Smooth muscle cell of the brain vasculature (primary cell): Measurements from ENCODE around the gene TEKT5.

ENCODE experiments used
- DNase-seq: peaks from one replicate; pipeline ENCODE4 v3.0.0-alpha.2; 2012; ENCODE audit warnings: low read depth, low spot score

Gene TEKT5

DNA sequence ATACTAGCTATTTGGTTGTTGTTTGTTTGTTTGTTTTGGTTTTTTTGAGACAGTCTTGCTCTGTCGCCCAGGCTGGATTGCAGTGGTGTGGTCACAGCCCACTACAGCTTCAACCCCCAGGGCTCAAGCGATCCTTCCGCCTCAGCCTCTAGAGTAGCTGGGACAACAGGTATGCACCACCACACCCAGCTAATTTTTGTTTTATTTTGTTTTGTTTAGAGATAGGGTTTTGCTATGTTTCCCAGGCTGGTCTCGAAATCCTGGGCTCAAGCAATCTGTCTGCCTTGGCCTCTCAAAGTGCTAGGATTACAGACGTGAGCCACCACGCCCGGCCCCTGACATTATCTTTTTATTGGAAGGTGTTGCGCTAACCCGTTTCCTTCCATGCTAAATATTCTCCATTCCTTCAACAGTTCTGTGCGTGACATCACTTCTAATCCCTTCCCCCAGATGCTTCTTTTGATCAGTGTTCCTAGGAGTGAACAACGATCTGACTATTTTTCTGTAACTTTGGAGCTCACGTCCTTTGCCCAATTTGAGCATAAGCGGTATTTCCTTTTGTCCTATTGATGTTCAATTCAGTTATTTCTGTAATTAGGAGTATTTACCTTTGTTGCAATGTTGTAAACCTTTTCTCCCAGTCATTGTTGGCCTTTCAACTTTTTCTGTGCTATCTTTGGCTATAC, 84.1 kb downstream of the TEKT5 start:
- no peak for DNase-seq

DNA sequence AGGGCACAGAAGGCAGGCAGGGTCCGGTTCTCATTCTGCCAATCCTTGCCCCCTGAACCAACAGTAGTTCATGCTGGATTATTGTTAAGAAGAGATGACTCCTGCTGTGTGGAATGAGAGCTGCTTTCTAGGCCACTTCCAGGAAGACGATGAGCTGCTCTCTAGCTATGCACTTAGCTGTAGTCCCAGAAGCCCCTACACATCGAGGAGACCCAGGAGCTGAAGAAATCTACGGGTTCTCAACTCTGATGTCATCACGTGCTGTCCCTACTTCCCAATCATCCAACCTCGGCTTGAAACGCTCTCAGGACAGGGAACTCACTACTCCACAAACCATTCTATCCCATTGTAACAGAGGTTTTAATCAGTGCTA, 85.3 kb downstream of the TEKT5 start:
- DNase-seq, result no peak

DNA sequence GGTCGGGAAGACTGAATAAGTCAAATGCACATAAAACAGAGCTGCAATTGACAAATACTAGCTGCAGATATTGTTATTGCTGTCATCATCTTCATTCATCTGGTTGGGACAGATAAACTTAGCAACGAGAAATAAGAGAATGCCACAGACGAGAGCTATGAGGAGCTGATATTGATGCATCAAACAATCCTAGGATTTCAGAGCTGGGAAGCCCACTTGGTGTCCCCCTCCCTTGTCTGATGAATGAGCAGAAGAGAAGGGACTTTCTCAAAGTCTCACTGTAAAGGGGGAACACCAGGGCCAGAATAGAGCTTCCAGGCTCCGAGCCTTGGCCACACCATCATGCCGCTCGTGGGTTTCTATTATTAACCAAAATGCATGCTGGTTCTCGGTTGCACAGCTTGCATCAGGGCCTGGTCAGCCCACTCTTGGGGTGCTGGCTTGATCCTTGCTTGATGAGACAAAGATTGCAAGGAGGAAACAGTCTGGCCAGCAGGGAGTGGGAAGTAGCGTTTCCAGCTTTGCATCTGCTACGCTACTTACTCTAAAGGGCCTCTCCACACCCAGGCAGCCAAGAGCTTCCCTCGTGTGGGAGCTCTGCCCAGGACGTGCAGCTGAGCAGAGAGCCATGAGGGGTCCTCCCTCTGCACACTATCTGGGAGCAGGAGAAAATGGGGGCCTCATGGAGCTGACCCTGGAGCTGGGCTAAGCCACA, 85.9 kb downstream of the TEKT5 start:
- DNase-seq, result no peak

DNA sequence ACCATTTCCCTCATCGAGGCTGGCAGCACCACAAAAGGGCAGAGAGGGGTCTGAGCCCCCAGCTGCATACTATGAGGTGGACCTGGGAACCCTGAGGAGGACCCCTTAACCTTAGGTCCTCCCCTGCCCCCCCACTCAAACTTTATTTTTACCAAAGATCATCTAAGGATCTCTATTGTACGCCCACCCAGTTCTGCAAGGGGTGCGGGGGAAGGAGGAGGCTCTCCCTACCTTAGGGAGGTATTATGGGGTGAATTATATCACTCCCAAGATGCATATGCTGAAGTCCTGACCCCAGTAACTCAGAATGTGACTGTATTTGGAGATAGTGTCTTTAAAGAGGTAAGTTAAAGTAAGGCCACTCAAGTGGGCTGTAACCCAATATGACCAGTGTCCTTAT, 87.6 kb downstream of the TEKT5 start:
- DNase-seq, result no peak

DNA sequence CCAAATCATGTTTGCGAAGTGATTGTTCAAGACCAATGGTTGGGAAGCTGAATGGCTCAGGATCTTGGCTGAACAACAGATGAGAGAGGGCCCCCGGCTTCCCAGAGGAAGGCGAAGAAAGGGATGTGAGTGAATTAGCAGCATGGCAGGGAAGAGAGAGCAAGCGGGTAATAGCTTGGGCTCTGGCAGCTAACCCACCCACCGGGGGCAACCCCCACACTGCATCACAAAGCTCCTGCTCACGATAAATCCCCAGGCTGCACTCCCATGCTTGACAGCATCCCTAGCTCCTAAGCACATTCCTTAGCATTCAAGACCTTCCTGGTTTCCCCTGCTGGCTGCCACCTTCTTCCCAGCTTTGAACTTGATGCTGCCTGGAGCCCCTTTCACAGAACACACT, 88.1 kb downstream of the TEKT5 start:
- DNase-seq, result no peak

DNA sequence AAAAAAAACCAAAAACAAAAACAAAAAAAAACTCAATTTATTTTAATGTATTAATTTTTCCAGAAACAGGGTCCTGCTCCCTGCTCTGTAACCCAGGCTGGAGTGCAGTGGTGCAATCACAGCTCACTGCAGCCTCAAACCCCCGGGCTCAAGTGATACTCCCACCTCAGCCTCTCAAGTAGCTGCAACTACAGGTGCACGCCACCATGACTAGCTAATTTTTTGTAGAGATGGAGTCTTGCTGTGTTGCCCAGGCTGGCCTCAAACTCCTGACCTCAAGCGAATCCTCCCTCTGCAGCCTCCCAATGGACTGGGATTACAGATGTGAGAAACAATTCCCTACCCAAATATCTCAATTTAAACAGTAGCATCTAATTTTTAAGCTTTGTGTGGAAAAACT, 89.1 kb downstream of the TEKT5 start:
- no peak for DNase-seq

DNA sequence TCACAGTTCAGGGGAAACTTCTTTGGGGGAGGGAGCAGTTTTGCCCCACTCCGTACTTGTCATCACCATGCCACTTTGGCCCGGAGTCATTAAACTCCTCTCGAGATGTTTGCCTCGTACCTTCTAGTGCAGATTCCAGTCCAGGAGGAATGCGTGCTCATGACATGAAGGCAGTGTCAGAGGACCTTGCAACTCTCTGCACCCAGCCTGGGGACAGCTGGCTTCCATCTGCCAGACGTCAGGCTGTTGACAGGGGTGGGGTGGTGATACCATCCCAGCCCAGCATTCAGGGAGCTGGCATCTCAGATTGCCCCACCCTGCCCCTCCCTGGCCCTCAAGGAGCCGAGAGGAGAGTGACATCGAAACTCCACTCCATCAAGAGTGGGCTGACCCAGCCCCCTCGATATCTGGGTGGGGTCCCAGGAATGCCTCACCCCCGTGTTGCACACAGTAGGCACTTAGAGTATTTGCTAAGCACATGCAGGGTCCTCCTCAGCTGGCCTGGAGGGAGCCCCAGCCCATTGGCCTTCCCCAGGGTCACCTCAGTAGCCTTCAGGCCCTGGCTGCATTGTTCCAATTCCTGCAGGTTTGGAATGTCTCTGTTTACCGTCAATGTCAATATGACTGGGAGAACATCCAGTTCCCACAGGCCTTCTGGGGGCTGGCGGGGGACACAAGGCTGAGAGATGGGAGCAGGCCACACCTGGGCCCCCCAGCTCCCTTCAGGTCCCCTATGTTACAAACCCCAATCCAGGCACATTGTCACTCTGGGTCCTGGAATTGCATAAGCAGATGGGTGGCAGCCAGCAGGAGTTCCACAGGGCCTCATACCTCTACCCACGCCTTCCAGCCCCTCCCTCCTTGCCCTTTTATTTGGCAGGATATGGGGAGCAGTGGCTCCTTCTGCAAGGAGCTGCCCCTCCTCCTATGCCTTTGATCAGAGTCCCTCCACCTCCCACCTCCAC, 93.0 kb downstream of the TEKT5 start:
- no peak for DNase-seq

DNA sequence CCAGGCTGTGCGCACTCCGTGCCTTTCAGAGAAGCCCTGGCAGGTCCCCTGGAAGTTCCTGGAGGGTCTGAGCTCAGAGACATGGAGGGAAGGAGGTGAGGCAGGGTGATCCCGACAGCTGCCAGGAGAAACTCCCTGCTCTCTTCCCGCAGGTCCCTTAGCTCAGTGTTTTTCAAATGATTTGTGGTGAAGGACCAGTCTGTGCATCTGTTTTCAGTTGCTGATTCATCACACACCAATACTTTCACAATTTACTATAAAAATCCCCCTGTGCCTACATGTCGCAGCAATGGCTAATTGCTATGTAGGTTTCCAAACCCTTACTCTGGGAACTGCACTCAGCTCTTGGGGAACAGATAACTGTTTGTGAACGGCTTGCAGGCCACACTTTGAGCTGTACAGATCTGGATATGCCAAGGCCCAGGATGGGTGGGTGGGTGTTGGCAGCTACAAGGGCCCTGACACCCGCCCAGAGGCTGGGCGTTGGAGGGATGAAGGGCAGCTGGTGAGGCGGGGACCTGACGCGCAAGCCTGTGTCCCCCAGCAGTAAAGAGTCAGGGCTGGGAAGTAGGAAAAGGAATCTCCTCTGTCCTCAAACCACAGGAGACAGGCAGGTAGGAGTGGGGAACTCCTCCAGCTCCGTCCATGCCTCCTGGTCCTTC, 93.8 kb downstream of the TEKT5 start:
- DNase-seq, result no peak

DNA sequence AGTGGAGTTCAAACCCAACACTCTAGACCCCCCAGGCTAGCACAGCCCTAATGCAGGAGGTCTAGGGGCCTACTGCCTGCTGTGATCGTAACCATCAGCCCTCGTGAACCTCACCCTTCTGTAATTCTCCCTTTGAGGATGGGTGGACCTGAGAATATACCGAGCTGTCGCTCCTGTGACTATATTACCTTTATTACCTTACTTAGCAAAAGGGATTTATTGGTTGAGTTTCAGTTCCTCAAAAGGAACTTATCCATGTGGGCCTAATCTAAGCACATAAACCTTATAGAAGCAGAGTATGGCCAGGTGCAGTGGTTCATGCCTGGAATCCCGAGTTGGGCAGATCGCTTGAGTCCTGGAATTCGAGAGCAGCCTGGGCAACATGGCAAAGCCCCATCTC, 95.1 kb downstream of the TEKT5 start:
- no peak for DNase-seq

DNA sequence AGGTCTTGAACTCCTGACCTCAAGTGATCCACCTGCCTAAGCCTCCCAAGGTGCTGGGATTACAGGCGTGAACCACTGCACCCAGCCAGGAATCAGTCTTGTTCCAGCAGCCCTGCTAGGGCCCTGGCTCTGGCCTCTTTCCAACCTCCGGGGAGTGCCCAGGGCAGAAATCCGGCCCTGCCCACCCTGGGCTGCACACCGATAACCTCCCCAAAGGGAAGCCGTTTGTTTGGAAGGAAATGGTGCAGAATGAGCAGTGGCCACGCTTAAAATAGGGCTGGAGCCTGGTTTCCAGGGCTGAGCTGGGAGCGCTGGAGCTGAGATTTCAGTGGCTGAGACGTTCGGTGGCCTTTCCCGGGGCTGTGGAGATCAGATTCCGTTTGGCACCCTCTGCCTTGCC, 96.6 kb downstream of the TEKT5 start:
- DNase-seq, result no peak

DNA sequence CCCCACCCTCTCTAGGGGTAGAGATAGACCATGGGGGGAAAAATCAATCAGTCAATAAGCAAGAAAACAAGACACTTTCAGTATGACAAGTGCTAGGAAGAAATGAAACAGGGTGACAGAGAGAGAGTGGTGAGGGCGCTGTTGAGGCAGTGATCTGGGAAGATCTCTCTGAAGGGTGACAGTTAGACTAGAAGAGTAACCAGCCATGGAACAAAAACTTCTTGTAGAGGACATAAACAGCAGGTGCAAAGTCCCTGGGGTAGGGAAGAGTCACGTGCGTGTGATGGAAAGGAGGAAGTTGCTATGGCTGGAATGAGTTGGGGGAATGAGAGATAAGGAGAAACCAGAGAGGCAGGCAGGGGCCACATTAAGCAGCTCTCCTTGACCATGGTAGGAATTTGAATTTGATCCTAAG, 97.5 kb downstream of the TEKT5 start:
- DNase-seq, result no peak

DNA sequence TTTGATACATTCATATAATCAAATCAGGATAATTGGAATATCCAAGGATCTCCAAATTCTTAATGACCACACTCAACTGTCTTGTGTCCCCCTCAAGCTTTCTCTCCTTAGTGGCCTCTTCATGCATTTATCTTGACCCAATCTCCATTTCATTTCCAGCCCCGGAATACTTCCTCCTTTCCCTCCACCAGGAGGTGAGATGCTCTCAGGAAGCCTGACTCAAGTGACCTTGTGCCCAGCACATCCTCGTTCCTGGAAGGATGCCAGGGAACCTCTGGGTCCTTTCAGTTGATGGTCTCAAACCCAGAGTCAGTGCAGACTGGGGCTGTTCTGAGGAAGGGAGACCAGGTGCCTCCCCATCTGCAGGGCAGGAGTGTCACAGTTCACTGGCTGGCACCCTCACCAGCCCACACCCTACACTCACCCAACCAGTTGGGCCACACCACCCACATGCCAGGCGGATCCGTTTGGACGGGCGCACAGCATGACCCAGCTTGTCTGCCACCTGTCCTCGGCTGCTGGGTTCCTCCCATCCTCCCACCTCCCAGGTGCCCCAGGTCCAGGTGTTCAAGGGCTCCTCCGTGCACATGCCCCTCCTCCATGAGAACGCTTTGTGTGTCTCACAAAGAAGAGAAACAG, 100.3 kb downstream of the TEKT5 start:
- DNase-seq, result no peak

DNA sequence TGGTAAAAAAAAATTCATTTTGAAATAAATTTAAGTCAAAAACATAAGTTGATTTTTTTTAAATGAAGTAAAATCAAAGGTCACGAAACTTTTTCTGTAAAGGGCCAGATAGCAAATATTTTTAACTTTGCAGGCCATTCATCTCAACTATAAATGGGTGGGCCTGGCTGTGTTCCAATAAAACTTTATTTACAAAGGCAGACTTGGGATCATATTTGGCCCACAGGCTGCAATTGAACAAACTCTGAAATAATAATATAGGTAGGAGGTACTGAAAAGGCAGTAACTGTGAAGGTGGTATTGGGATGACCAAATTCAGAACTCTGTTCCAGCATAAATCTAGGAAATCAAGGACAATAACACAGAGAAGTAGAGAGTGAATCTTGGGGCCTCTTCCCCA, 102.1 kb downstream of the TEKT5 start:
- DNase-seq, result no peak

DNA sequence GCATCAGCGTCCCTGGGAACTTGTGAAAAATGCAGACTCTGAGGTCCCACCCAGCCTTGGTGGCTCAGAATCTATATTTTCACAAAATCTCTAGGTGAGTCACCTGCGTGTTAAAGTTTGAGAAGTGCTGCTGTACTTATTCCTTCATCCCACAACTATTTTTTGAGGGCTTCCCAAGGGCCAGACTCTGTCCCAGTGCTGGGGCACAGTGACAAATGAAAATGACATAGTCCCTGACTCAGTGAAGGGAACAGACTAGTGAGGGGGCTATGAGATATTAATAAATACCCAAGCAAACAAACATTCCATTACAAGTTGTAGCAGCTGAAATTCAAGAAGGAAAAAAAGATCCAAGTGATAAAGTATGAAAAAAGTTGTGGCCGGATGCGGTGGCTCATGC, 104.4 kb downstream of the TEKT5 start:
- no peak for DNase-seq

DNA sequence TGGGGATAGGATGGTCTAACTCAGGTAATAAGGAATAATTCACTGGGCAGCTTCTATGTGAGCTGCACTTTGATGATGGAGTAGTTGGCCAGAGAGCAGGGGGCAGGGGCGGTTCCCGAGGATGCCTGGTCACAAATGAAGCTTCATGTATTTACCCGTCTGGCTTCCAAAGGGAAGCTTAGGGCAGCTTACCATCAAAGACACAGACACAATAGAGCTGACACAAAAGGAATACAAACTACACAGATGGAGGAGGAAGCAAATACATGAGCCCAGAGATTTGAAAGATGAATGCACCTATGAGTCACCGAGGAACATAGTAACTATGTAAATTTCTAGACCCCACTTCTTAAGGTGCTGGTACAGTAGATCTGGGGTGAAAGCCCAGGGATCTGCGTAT, 105.6 kb downstream of the TEKT5 start:
- DNase-seq, result no peak

DNA sequence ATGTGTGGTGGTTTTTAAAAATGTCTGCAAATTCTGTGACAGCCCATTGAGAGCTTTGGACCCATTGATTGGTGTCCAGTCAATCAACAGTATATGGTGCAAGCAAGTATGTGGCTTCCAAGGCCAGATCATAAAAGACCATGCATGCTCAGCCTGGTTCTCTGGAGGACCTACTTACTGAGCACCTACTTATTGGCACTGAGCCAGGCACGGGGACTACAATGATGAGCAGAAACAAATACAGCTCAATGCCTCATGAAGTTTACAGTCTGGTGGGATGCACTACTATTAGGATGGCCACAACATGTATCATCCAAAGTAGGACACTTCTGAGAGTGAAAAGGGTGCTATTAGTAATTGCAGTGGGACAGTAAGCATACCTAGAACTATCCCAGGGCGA, 107.1 kb downstream of the TEKT5 start:
- no peak for DNase-seq

DNA sequence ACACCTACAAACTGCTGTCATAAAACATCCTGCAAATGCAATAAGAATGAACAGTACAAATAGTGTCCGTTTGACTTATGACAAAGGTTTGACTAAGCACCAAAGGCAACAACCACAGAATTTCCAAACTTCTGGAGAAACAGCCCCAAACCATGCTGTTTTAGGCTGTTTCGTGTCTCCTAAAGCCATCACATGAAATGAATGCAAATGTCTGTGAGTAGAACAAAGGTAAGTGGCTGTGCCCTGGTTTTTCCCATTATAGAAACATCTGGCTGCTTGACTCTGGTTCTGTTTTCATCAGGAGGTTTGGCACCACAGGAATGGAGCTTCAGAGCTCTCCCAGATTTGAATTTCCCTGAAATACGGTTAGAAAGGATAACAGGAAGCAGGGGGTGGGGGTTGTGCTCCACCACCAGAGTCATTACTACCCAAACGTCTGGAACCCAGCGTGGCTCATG, 109.7 kb downstream of the TEKT5 start:
- no peak for DNase-seq

DNA sequence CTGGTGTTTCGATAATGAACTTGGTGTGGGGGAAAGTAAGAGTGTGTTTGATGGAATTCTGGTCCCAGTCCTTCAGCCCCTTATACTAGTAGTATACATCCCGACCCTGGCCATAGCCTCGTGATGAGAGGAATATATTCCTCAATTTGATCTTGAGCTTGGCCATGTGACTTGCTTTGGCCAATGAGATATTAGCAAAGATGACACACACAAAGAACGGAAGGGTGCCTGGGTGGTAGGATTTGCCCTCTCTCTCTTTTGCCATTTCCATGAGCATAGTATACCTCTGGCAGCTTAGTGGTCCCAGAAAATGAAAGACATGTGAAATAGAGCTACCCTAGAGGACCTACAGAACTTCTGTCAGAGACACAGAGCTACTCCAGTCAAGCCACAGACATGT, 111.5 kb downstream of the TEKT5 start:
- DNase-seq, result no peak

DNA sequence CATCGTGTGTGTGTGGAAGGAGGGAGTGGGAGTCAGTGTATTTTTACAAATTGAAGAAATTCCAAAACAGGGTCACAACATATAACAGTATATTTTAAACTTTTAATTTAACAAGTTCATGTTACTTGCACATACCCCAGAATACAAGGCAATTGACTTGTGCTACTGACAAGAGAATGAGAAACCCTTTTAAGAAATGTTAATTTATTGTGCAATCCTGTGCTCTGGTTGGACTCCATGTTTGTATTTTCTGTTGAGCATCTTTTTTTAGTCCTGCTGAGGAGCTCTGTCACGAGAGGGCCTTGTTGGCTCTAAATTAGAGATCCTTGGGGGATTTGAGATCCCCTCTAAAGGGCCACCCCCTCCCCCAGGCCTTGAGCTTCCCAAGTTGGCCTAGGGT, 113.2 kb downstream of the TEKT5 start:
- no peak for DNase-seq

DNA sequence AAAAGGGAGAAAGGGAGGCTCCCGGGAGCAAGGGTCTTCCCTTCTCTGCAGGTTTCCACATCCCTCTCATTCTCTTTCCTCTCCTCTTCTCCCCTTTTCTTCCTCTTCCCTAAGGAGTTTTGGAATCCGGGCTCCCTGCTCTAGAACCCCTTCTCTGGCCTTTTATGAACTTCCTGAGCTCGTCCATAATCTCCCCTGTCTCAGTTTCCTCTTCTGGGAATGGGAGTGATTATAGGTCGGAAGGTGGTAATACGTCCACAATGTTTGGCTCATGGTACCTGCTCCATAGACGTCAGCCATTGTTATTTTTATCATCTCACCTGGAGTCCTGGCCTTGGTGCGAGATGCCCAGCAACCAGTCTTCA, 113.9 kb downstream of the TEKT5 start:
- DNase-seq, result no peak
